Lung (tissue), 12 donors: ENCODE results near the gene DENND2A. TPM values are rescaled to one million over a fixed set of nuclear protein-coding genes. Genes with fewer than 3 reads are reported as not detected.
"Not testable (repeated sequence)": the region's sequence is repeated elsewhere in the genome, so short reads cannot be mapped to it uniquely, and the experiment has no call there.

Experiments
- ATAC-seq: fragments of 200-7000 bp; cut with Tn5 transposase; one replicate; pipeline ENCODE4 v1.9.1; 2020; ENCODE audit warnings: moderate number of reproducible peaks; ENCODE audit not compliant: insufficient read depth, low FRiP score
- DNase-seq, 3 donors: peaks; one replicate each; pipeline ENCODE4 v3.0.0-alpha.2; 2013 to 2017
- H3K27ac ChIP-seq, 2 donors: one replicate each; pipeline ENCODE4 v1.5.1; 2013; ENCODE audit warnings: mild to moderate bottlenecking in 2 of 2, moderate library complexity in 2 of 2, control low read depth in 1 of 2, inconsistent platforms in 1 of 2, low read depth in 1 of 2, low read length in 1 of 2
- H3K27me3 ChIP-seq, 3 donors: one replicate each; pipeline ENCODE4 v1.5.1; 2013; ENCODE audit warnings: low read length in 2 of 3; ENCODE audit not compliant: control insufficient read depth in 3 of 3, insufficient read depth in 3 of 3
- H3K36me3 ChIP-seq, 4 donors: one replicate each; pipeline ENCODE4 v1.5.1; 2013; ENCODE audit warnings: low read length in 4 of 4, mild to moderate bottlenecking in 1 of 4, moderate library complexity in 1 of 4; ENCODE audit not compliant: control insufficient read depth in 4 of 4, insufficient read depth in 4 of 4
- H3K4me1 ChIP-seq, 5 donors: one replicate each; pipeline ENCODE4 v1.5.1; 2013; ENCODE audit warnings: low read length in 5 of 5, mild to moderate bottlenecking in 2 of 5, moderate library complexity in 1 of 5; ENCODE audit not compliant: control insufficient read depth in 5 of 5, insufficient read depth in 5 of 5
- H3K4me3 ChIP-seq: one replicate; pipeline ENCODE4 v1.5.1; 2013; ENCODE audit warnings: mild to moderate bottlenecking, control low read depth, moderate library complexity
- H3K9ac ChIP-seq, 2 donors: one replicate each; pipeline ENCODE4 v1.5.1; 2013; ENCODE audit warnings: low read length in 2 of 2, control low read depth in 1 of 2; ENCODE audit not compliant: insufficient read depth in 1 of 2
- H3K9me3 ChIP-seq, 4 donors: one replicate each; pipeline ENCODE4 v1.5.1; 2013; ENCODE audit warnings: low read length in 3 of 4, mild to moderate bottlenecking in 1 of 4, moderate library complexity in 1 of 4; ENCODE audit not compliant: control insufficient read depth in 4 of 4, insufficient read depth in 3 of 4
- CTCF ChIP-seq: IDR thresholded peaks from 2 replicates; pipeline ENCODE4 v1.5.1; 2012; ENCODE audit warnings: mild to moderate bottlenecking; ENCODE audit errors: control extremely low read depth, extremely low read depth
- WGBS, 2 donors: extraction: QIAGEN DNeasy Blood & Tissue Kit; methylation state at CpG; one replicate each; pipeline ENCODE4 v1.1.7; 2013; 5-methylcytosine and 5-hydroxymethylcytosine counted together
- polyA plus RNA-seq, 2 donors: library from polyadenylated mRNA; stranded (reverse); fragments of 200-250 nt; gene quantifications; one replicate each; pipeline ENCODE4 v1.2.1, GENCODE V29; 2013
- total RNA-seq, 2 donors: library from RNA; depleted of rRNA in 1 of 2; stranded (reverse); fragments of >200 nt in 1 of 2; gene quantifications; one replicate each; pipeline ENCODE4 v1.2.1, GENCODE V29; 2014 to 2021
- donor health status: control.
- donor health status: control.
- donor health status: Bipolar disorder and iron deficiency.
- donor health status: healthy.
- donor health status: DM: yes; HTN: yes; CAD: no.

DENND2A gene
- total and polyA plus RNA-seq, 4 donors, result 4.1 to 32.4 (median 9.7) TPM

GRCh38 chr7:140571538-140572122 is 69.0 kb downstream of the DENND2A start:
- no peak for ATAC-seq
- WGBS, 2 donors, result 87% methylated on average over 5 of the region's 5 CpGs
- no peak overlapping the region for H3K27ac ChIP-seq

GRCh38 chr7:140570120-140570519 is 70.5 kb downstream of the DENND2A start:
- H3K9ac ChIP-seq, result no peak overlapping the region
- peaks cover 0 to 31% (median 9%) of the 10 kb centered on the region in 4 donors for H3K36me3 ChIP-seq
- no peaks in the 10 kb centered on the region for H3K9me3 ChIP-seq
- peak overlapping the region in 1 of 2 donors; percentile 26 for H3K27ac ChIP-seq
- H3K27me3 ChIP-seq, result no peaks in the 10 kb centered on the region
- no peak for TF ChIP-seq CTCF
- H3K4me1 ChIP-seq, result peaks cover 0 to 30% (median 13%) of the 10 kb centered on the region in 5 donors
- 75 to 87% methylated on average over 10 of the region's 10 CpGs for WGBS, 2 donors
- DNase-seq (peak in 2 of 3 donors; percentile 26 to 40), ATAC-seq (no peak)
- no peak overlapping the region for H3K4me3 ChIP-seq

More at GRCh38 chr7:140571538-140572122, 69.0 kb downstream of the DENND2A start:
- Histone ChIP-seq H3K4me1 (peaks cover 0 to 26% (median 9%) of the 10 kb centered on the region in 5 donors), H3K9me3 (no peaks in the 10 kb centered on the region), H3K36me3 (peaks cover 0 to 31% (median 9%) of the 10 kb centered on the region in 4 donors), H3K9ac (no peak overlapping the region), H3K27me3 (no peaks in the 10 kb centered on the region), H3K4me3 (no peak overlapping the region)
- no peak for TF ChIP-seq CTCF
- DNase-seq, result no peak

- no peak for ATAC-seq
- no peak overlapping the region for H3K4me3 ChIP-seq
- H3K9me3 ChIP-seq, result no peaks in the 10 kb centered on the region
- TF ChIP-seq CTCF, result no peak
- H3K36me3 ChIP-seq, result peaks cover 0 to 28% (median 11%) of the 10 kb centered on the region in 4 donors
- peaks cover 0 to 35% (median 13%) of the 10 kb centered on the region in 5 donors for H3K4me1 ChIP-seq
- no peaks in the 10 kb centered on the region for H3K27me3 ChIP-seq
- H3K9ac ChIP-seq, result no peak overlapping the region
- DNase-seq, result peak in 2 of 3 donors; percentile 12 to 20
- 87 to 92% methylated on average over 17 of the region's 17 CpGs for WGBS, 2 donors
- peak overlapping the region in 1 of 2 donors; percentile 56 for H3K27ac ChIP-seq
Measured at GRCh38 chr7:140568021-140568813, 72.4 kb downstream of the DENND2A start.

GRCh38 chr7:140566186-140566585 is 74.4 kb downstream of the DENND2A start:
- Histone ChIP-seq H3K4me1 (peaks cover 0 to 38% (median 13%) of the 10 kb centered on the region in 5 donors), H3K36me3 (peaks cover 0 to 25% (median 8%) of the 10 kb centered on the region in 4 donors)
- not testable (repeated sequence) for ATAC-seq, DNase-seq, H3K27me3 ChIP-seq, H3K4me3 ChIP-seq, H3K9ac ChIP-seq, H3K9me3 ChIP-seq, H3K27ac ChIP-seq
- WGBS, 2 donors, result 82 to 87% methylated on average over 6 of the region's 6 CpGs

GRCh38 chr7:140565761-140566160 is 74.9 kb downstream of the DENND2A start:
- not testable (repeated sequence) for DNase-seq
- WGBS, 2 donors, result 92 to 95% methylated on average over 5 of the region's 5 CpGs

More at GRCh38 chr7:140565761-140566160, 74.9 kb downstream of the DENND2A start:
- not testable (repeated sequence) for H3K4me3 ChIP-seq, H3K9ac ChIP-seq, H3K9me3 ChIP-seq, ATAC-seq, H3K27ac ChIP-seq, H3K27me3 ChIP-seq
- H3K4me1 ChIP-seq, result peaks cover 0 to 38% (median 13%) of the 10 kb centered on the region in 5 donors
- H3K36me3 ChIP-seq, result peaks cover 0 to 26% (median 8%) of the 10 kb centered on the region in 4 donors
